Islet of Langerhans (tissue), 1 donor: ENCODE results near the gene LENG9.

Experiments
- FAIRE-seq: peaks from one replicate; lab custom pipeline; 2011; peaks lifted over from hg19 to GRCh38; lab: Jason Lieb, UNC

Gene LENG9

GRCh38 chr19:54421521-54421920 lies 42.1 kb downstream of the LENG9 start:
- no peak for FAIRE-seq

DNA sequence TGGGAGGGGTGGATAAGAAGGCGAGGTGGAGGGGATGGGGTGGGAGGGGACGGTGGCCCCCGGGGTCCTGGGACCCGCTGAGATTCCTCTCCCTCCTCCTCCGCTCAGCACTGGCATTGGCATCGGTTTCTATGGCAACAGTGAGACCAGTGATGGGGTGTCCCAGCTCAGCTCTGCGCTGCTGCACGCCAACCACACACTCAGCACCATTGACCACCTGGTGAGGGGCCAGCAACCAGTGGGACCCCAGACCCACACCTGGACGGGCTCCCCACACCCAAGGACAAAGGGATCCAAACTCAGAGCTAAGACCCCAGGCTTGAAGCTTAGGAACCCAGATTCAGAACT lies 42.4 kb downstream of the LENG9 start:
- no peak for FAIRE-seq

DNA sequence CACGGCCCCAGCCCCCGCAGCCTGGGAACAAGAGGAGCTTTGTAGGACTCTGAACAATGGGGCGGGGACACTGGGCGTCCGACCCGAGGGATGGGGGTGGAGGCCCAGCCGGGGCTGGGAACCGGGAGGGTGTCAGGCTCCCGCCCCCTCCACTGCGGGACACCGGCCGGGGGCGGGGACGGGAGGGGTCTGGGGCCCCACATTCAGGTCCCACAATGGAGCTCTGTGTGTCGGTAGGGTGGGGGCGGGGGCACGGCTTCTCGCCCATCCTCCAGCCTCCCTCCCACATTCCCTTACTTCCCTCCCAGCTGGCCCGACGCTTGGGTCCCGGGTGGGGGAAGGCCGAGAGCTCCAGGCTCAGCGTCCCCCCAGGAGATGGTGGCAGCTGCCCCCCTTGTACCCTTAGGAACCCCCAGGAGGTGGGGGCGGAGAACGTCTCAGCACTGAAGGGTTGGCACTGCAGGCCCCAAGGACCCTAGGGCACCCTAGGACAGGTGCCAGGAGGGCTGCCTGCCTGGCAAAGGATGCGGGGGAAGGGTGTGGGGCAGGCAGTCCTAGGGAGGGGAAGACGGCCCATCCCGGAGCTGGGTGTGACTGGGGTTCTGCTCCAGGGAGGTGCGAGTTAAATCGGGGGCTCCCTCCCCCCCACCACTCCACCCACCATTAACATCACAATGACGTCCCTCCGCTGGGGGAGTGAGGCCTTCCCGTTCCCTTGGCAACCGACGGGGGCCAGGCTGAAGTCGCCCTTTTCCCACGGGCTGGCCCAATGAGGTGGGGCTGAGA lies 43.0 kb downstream of the LENG9 start:
- no peak for FAIRE-seq

GRCh38 chr19:54420068-54420382 lies 43.6 kb downstream of the LENG9 start:
- no peak for FAIRE-seq

- FAIRE-seq, result no peak
Measured at GRCh38 chr19:54418930-54419800, 44.4 kb downstream of the LENG9 start.

GRCh38 chr19:54418030-54418929 lies 45.3 kb downstream of the LENG9 start:
- FAIRE-seq, result no peak

DNA sequence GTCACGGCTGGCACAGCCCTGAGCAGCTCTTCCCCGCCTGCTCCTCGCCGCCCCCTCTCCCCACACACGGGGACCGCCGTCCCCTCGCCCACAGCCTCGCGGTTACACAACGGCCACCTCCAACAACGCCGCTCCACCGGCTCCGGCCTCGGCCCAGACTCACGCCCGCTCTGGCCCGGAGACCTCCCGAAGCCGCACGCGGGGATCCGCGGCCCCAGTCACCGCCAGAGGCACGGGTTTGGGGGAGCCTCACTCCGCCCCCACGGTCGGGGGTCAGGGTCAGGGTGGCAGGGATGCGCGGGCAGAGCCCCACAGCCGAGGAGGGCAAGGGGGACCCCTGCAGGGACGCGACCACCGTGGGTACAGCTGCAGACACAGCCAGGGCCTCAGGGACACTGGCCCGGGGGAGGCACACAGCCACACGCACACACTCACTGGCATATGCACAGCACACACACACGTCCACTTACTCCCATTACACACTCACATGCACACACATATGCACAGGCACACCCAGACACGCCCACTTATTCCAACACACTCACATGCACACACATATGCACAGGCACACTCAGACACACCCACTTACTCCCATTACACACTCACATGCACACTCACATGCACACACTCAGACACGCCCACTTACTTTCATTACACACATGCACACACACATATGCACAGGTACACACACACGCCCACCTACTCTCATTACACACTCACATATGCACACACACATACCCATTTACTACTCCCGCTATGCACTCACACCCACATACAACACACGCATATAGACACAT lies 46.7 kb downstream of the LENG9 start:
- FAIRE-seq, result no peak

DNA sequence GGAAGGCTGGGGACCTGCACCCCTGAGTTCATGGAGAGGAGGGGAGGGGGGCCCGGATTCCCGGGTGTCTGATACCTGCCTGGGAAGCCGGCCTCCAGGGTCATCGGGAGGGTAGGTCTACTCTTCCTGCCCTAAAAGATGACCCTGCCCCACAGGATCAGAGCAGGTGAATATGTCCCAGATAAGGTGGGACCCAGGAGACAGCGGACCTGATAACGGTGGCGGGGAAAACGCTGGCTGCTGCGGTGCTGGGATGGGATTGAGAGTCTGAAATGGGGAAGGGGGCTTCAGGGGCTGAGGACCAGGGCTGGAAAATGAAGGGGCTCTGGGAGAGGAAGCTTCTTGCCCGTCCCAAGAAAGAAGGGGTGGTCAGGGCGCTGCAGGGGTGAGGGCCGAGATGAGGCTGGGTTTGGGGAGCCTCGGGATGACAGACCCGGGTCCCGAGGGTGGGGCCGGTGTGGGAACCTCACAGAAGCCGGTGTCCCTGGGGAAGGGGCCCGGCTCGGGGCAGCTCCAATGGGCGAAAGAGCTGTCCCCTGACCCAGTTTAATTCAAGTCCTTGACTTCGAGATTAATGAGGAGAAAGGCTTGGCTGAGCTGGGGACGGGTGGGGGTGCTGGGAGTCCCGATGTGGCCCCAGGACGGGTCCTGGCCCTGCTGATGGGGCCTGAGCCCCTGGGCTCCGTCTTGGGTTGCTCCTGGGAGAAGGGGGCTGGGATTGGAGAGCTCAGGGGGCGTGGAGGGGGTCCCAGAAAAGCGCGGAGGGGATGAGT lies 47.5 kb downstream of the LENG9 start:
- FAIRE-seq, result no peak

- FAIRE-seq, result no peak
Measured at GRCh38 chr19:54415208-54415900, 48.2 kb downstream of the LENG9 start, which contains the start of gene TTYH1. TTYH1 (plus strand) TSS chr19:54415464; CDS start chr19:54415553, 89 bp downstream.

DNA sequence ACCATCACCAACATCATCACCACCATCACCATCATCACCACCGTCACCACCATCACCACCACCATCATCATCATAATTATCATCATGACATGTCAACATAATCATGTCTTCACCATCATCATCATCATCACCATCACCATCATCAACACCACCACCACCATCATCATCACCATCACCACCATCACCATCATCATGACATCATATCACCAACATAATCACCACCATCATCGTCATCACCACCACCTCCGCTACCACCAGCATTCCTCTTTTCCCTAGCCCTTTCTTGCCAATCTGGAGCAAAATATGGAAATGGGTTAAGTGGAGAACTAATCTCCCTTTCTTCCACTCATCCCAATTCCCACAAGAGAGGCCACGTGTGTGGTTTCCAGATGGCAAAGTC lies 49.4 kb downstream of the LENG9 start:
- no peak for FAIRE-seq

- no peak for FAIRE-seq
Measured at GRCh38 chr19:54412877-54413276, 50.7 kb downstream of the LENG9 start.
